Left kidney (tissue), 1 donor: Measurements from ENCODE around the gene GATM. TPM values are rescaled to one million over a fixed set of nuclear protein-coding genes. Genes with fewer than 3 reads are reported as not detected.

Source experiments
- polyA plus RNA-seq: library from polyadenylated mRNA; unstranded; fragments of 120-200 nt; gene quantifications from one replicate; pipeline ENCODE4 v1.2.1, GENCODE V29; 2013; ENCODE audit not compliant: insufficient read length

Gene GATM
- polyA plus RNA-seq, 1 donor: 242 TPM

Other genes starting within 250 kb of the GATM start
- gene DUOXA1, start 248.7 kb downstream of the GATM start, polyA plus RNA-seq: 0.23 TPM
- gene DUOX1, start 248.6 kb downstream of the GATM start, polyA plus RNA-seq: 7.8 TPM
- gene SHF, start 190.6 kb downstream of the GATM start, polyA plus RNA-seq: 15.6 TPM
- gene SLC28A2, start 126.3 kb downstream of the GATM start, polyA plus RNA-seq: 1.0 TPM
- gene SLC30A4, start 144.2 kb upstream of the GATM start, polyA plus RNA-seq: 11.3 TPM
- 53.3 TPM for gene BLOC1S6, start 208.8 kb upstream of the GATM start, polyA plus RNA-seq